ENCODE data around the gene SLC18B1. TPM values are rescaled to one million over a fixed set of nuclear protein-coding genes. Genes with fewer than 3 reads are reported as not detected.

SLC18B1 gene
- total and polyA plus RNA-seq, 2 of the 8 experiments (the other 6 are each of a cell fraction or from before 2014, with no cell fraction given), result 17.2 to 23.4 TPM

DNA sequence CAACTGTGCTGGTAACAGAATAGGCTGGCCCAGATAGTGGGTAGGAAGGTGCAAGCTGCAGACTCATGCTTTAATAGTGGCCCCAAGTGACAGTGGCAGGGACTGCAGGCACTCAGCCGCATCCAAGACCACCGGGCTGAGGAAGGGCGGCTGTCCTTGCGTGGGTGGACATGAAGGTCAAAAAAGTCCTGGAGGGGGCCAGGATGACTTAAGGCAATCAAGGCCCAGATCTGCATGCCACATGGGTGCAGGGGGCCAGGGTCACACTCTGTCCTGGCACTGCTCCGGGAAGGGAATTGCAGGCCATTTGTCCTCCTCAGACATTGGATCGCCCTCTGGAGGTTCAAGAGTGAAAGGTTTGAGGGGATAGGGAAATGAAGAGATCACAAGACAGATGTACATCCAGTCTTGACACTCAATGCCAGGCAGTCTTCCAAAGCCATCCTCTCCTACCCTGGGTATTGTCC, 30.4 kb downstream of the SLC18B1 start (continued):
- TF ChIP-seq EGR1 (IDR thresholded peaks at IDR 0.05; ENCODE audit: borderline replicate concordance, low read depth, low read length), result peak; percentile 55; the same call in 1 of the 2 replicates
- no peak for TF ChIP-seq SP2 (IDR thresholded peaks at IDR 0.05; ENCODE audit: low read length)
- TF ChIP-seq, protein P1, sequence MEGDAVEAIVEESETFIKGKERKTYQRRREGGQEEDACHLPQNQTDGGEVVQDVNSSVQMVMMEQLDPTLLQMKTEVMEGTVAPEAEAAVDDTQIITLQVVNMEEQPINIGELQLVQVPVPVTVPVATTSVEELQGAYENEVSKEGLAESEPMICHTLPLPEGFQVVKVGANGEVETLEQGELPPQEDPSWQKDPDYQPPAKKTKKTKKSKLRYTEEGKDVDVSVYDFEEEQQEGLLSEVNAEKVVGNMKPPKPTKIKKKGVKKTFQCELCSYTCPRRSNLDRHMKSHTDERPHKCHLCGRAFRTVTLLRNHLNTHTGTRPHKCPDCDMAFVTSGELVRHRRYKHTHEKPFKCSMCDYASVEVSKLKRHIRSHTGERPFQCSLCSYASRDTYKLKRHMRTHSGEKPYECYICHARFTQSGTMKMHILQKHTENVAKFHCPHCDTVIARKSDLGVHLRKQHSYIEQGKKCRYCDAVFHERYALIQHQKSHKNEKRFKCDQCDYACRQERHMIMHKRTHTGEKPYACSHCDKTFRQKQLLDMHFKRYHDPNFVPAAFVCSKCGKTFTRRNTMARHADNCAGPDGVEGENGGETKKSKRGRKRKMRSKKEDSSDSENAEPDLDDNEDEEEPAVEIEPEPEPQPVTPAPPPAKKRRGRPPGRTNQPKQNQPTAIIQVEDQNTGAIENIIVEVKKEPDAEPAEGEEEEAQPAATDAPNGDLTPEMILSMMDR (IDR thresholded peaks at IDR 0.05; ENCODE audit: control extremely low read depth in 1 of 3, insufficient read depth in 1 of 3, low read depth in 1 of 3, low read length in 3 of 3), result peak; percentile 74 to 83 (median 79); a peak in 3 of 4 replicates
- no peak for TF ChIP-seq SAP30 (IDR thresholded peaks at IDR 0.05; ENCODE audit: insufficient read depth, insufficient replicate concordance, low read length)
- peak; percentile 44; the same call in 1 of the 2 replicates for TF ChIP-seq MAFK (IDR thresholded peaks at IDR 0.05; ENCODE audit: low read depth, low read length)
- TF ChIP-seq, protein P2, sequence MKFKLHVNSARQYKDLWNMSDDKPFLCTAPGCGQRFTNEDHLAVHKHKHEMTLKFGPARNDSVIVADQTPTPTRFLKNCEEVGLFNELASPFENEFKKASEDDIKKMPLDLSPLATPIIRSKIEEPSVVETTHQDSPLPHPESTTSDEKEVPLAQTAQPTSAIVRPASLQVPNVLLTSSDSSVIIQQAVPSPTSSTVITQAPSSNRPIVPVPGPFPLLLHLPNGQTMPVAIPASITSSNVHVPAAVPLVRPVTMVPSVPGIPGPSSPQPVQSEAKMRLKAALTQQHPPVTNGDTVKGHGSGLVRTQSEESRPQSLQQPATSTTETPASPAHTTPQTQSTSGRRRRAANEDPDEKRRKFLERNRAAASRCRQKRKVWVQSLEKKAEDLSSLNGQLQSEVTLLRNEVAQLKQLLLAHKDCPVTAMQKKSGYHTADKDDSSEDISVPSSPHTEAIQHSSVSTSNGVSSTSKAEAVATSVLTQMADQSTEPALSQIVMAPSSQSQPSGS (IDR thresholded peaks at IDR 0.05; ENCODE audit: low read length), result no peak
- TF ChIP-seq JUN (IDR thresholded peaks at IDR 0.05; ENCODE audit: low read depth, low read length), result no peak
- TF ChIP-seq TEAD4 (IDR thresholded peaks at IDR 0.05; ENCODE audit: low read depth, low read length), result no peak
- TF ChIP-seq, protein P3, sequence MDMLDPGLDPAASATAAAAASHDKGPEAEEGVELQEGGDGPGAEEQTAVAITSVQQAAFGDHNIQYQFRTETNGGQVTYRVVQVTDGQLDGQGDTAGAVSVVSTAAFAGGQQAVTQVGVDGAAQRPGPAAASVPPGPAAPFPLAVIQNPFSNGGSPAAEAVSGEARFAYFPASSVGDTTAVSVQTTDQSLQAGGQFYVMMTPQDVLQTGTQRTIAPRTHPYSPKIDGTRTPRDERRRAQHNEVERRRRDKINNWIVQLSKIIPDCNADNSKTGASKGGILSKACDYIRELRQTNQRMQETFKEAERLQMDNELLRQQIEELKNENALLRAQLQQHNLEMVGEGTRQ (IDR thresholded peaks at IDR 0.05; ENCODE audit: low read length), result no peak
- no peak for TF ChIP-seq HDAC6 (IDR thresholded peaks at IDR 0.05; ENCODE audit: low read depth, low read length)

Data from H1 (cell line).